Measurements from ENCODE around the gene TMED10.

TMED10 gene

DNA sequence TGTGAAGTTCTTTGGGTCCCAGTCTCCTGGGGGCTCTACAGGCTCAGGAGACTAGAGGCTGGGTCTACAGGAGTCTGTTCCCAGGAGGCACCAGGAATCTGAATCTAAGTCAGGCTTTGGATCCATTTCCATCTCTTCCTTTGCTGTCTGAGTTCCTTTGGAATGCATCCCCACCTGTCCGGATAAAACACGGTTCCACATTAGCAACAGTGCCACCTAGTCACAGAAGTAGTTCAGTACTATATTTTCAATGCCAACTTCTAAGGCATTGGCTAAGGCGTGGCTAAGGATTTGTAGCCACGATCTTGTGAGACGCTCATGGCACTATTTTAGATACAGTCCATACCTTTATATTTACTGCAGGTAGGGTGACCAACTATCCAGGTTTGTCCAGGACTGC is 91.9 kb downstream of the TMED10 start:
- no peak for DNase-seq (ENCODE audit: low read depth)

DNA sequence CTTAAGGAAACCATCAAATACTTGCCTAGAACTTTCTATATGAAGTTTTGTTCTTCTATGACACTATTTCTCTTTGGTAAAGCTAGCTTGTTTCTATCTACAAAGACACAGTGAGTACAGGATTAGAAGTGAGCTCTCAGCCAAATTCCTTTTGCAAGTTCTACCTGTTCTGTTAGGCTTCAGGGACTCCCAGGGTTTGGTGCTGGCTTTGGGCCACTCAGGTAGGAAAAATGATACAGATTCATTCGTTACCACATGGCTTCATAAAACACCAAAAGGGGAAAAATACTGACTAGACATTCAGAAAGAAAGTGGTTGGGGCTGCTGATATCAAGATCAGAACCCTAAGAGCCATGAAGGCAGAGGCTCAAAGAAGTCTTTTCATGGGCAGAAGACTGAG is 93.1 kb downstream of the TMED10 start:
- DNase-seq (ENCODE audit: low read depth): no peak

DNA sequence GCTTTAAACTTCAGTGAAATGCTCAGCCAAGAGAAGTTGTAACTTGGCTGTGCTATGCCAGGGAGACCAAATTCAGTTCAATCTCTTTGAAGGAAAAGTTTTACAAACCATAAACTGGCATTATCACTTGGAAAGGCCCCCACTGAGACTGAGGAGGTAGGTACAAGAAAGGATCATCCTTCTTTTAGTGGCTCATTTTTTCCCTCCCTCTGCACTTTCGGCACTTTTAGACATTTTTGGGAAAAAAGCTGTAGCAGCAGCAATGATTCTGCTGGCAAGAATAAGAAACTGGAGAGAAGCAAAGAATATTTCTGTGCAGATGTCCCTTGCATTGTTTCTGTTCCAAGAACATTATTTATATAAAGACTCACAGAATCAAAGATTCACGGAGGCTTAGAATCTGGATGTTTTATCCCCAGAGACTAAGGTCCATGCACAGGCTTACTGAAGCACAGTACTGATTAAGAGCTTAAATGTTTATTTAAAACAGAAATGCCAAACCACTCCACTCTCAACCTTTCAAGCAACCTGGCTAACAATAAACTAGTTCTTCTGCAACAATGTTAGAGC is 94.7 kb downstream of the TMED10 start:
- DNase-seq (ENCODE audit: low read depth): no peak

Measured in T follicular helper cell (primary cell).